H1 (cell line): Measurements from ENCODE around the gene UNC93A. TPM values are rescaled to one million over a fixed set of nuclear protein-coding genes. Genes with fewer than 3 reads are reported as not detected.

ENCODE experiments used
- CTCF ChIA-PET: fragments of 300-600 bp; sonication (Branson Sonifier 250); formaldehyde crosslinking; loops from one replicate; lab custom pipeline; 2021; ENCODE audit not compliant: partially characterized antibody; lab: Charles Lee
- POLR2A ChIA-PET: fragments of 300-600 bp; sonication (Branson Sonifier 250); formaldehyde crosslinking; loops from one replicate; lab custom pipeline; 2021; ENCODE audit warnings: inconsistent platforms; ENCODE audit not compliant: partially characterized antibody; lab: Charles Lee
- DNase-seq, 2 experiments: peaks; one replicate each; pipeline versions ENCODE4 v3.0.0 to v3.0.0-alpha.2; 2010 to 2022; ENCODE audit warnings: low spot score in 2 of 2, low read depth in 1 of 2, mixed read lengths in 1 of 2
- FAIRE-seq: peaks from 2 replicates; lab custom pipeline; 2011; peaks lifted over from hg19 to GRCh38; lab: Jason Lieb, UNC
- H2AFZ ChIP-seq: 2 replicates; pipeline ENCODE4 v1.8.1; 2012; ENCODE audit warnings: low read length, inconsistent platforms
- H2AK5ac ChIP-seq: 2 replicates; pipeline ENCODE4 v1.6.1; 2013; ENCODE audit warnings: low read depth, low read length
- H2BK120ac ChIP-seq: replicated peaks from 2 replicates; pipeline ENCODE3; 2013; ENCODE audit warnings: low read depth, low read length, inconsistent platforms
- H2BK12ac ChIP-seq: 2 replicates; pipeline ENCODE4 v1.6.1; 2013; ENCODE audit warnings: low read depth, low read length
- H2BK15ac ChIP-seq: 2 replicates; pipeline ENCODE4 v1.6.1; 2013; ENCODE audit warnings: low read length
- H2BK20ac ChIP-seq: 2 replicates; pipeline ENCODE4 v1.6.1; 2013; ENCODE audit warnings: low read length
- H2BK5ac ChIP-seq: 2 replicates; pipeline ENCODE4 v1.6.1; 2013; ENCODE audit warnings: low read depth, low read length
- H3K14ac ChIP-seq: 2 replicates; pipeline ENCODE4 v1.6.1; 2013; ENCODE audit warnings: inconsistent platforms; ENCODE audit not compliant: insufficient read length
- H3K18ac ChIP-seq: 2 replicates; pipeline ENCODE4 v1.6.1; 2013; ENCODE audit warnings: low read length; ENCODE audit errors: extremely low read depth
- H3K23ac ChIP-seq: 2 replicates; pipeline ENCODE4 v1.6.1; 2013; ENCODE audit warnings: inconsistent platforms; ENCODE audit not compliant: insufficient read length
- H3K23me2 ChIP-seq: 2 replicates; pipeline ENCODE4 v1.6.1; 2013; ENCODE audit warnings: low read depth, low read length
- H3K27ac ChIP-seq: 2 replicates; pipeline ENCODE4 v1.6.1; 2011; ENCODE audit warnings: low read depth, low read length, inconsistent platforms
- H3K27me3 ChIP-seq, 4 experiments: replicated peaks in 1 of 4; 1 replicate in 1 of 4; 2 replicates in 3 of 4; pipeline versions ENCODE4 v1.6.1 to v1.8.1; 2011 to 2013; ENCODE audit warnings: low read length in 3 of 4, mild to moderate bottlenecking in 3 of 4, inconsistent platforms in 2 of 4, mixed read lengths in 2 of 4, moderate library complexity in 1 of 4; ENCODE audit not compliant: control insufficient read depth in 3 of 4, insufficient read depth in 3 of 4; ENCODE audit errors: extremely low read depth in 1 of 4
- H3K36me3 ChIP-seq, 4 experiments: 2 replicates each; pipeline versions ENCODE4 v1.6.1 to v1.8.1; 2011 to 2013; ENCODE audit warnings: mild to moderate bottlenecking in 4 of 4, low read length in 3 of 4, moderate library complexity in 2 of 4, control low read depth in 1 of 4, inconsistent platforms in 1 of 4; ENCODE audit not compliant: insufficient read depth in 4 of 4, control insufficient read depth in 2 of 4
- H3K4ac ChIP-seq: replicated peaks from 2 replicates; pipeline ENCODE3; 2013; ENCODE audit warnings: low read length, low read depth, mixed read lengths, inconsistent platforms; ENCODE audit not compliant: insufficient read length
- H3K4me1 ChIP-seq, 4 experiments: replicated peaks in 1 of 4; 1 replicate in 1 of 4; 2 replicates in 3 of 4; pipeline versions ENCODE4 v1.6.1 to v1.8.1; 2011 to 2013; ENCODE audit warnings: low read length in 3 of 4, inconsistent platforms in 2 of 4, mixed read lengths in 1 of 4; ENCODE audit not compliant: insufficient read depth in 4 of 4, control insufficient read depth in 3 of 4
- H3K4me2 ChIP-seq, 2 experiments: 2 replicates each; pipeline versions ENCODE4 v1.6.1 to v1.8.1; 2011 to 2013; ENCODE audit warnings: low read depth in 2 of 2, low read length in 2 of 2, control low read depth in 1 of 2, inconsistent platforms in 1 of 2, mild to moderate bottlenecking in 1 of 2; ENCODE audit not compliant: insufficient read depth in 1 of 2
- H3K4me3 ChIP-seq, 4 experiments: fragments of 200-600, 300-600 bp in 1 of 4; sonication (generic), shearing (Covaris generic), sonication (Bioruptor Twin) in 1 of 4; 2 replicates each; pipeline versions ENCODE4 v1.5.1 to v1.8.1; 2011 to 2016; ENCODE audit warnings: low read length in 4 of 4, low read depth in 3 of 4, control low read depth in 2 of 4, inconsistent platforms in 2 of 4, mild to moderate bottlenecking in 2 of 4, mixed read lengths in 1 of 4, moderate library complexity in 1 of 4; ENCODE audit not compliant: insufficient read depth in 2 of 4; ENCODE audit errors: extremely low read depth in 1 of 4
- H3K56ac ChIP-seq: replicated peaks from 2 replicates; pipeline ENCODE3; 2013; ENCODE audit warnings: low read depth, mild to moderate bottlenecking, mixed read lengths, low read length, inconsistent platforms; ENCODE audit not compliant: insufficient read length
- H3K79me1 ChIP-seq: 2 replicates; pipeline ENCODE4 v1.6.1; 2013; ENCODE audit warnings: low read depth, low read length, control low read depth
- H3K79me2 ChIP-seq, 2 experiments: 2 replicates each; pipeline versions ENCODE4 v1.6.1 to v1.8.1; 2012 to 2013; ENCODE audit warnings: low read length in 2 of 2, mild to moderate bottlenecking in 2 of 2, inconsistent platforms in 1 of 2; ENCODE audit not compliant: insufficient read depth in 2 of 2, control insufficient read depth in 1 of 2
- H3K9ac ChIP-seq, 4 experiments: replicated peaks in 1 of 4; 1 replicate in 1 of 4; 2 replicates in 3 of 4; pipeline versions ENCODE4 v1.6.1 to v1.8.1; 2011 to 2013; ENCODE audit warnings: low read depth in 3 of 4, low read length in 3 of 4, control low read depth in 2 of 4, mild to moderate bottlenecking in 2 of 4, moderate library complexity in 2 of 4, inconsistent platforms in 1 of 4; ENCODE audit errors: extremely low read depth in 1 of 4
- H3K9me3 ChIP-seq, 2 experiments: 2 replicates each; pipeline versions ENCODE4 v1.6.1 to v1.8.1; 2012 to 2013; ENCODE audit warnings: mild to moderate bottlenecking in 2 of 2, moderate library complexity in 2 of 2, control low read depth in 1 of 2, inconsistent platforms in 1 of 2, low read depth in 1 of 2, low read length in 1 of 2, mixed read lengths in 1 of 2; ENCODE audit not compliant: insufficient read depth in 2 of 2
- H4K20me1 ChIP-seq, 2 experiments: replicated peaks in 1 of 2; 2 replicates each; pipeline versions ENCODE3 to v1.8.1; 2011 to 2013; ENCODE audit warnings: inconsistent platforms in 2 of 2, low read length in 2 of 2, mild to moderate bottlenecking in 1 of 2; ENCODE audit not compliant: insufficient read depth in 2 of 2, control insufficient read depth in 1 of 2
- H4K5ac ChIP-seq: 2 replicates; pipeline ENCODE4 v1.6.1; 2013; ENCODE audit warnings: low read length, low read depth, mixed read lengths, inconsistent platforms; ENCODE audit not compliant: insufficient read length
- H4K8ac ChIP-seq: 2 replicates; pipeline ENCODE4 v1.8.0; 2013; ENCODE audit warnings: mild to moderate bottlenecking, moderate library complexity, low read length, inconsistent platforms; ENCODE audit not compliant: insufficient read depth; ENCODE audit errors: extremely low read depth
- H4K91ac ChIP-seq: replicated peaks from 2 replicates; pipeline ENCODE3; 2013; ENCODE audit warnings: low read length, mixed read lengths, inconsistent platforms; ENCODE audit not compliant: insufficient read length
- CBX5 ChIP-seq: fragments of 300-800, 300-1000 bp; sonication (generic); IDR thresholded peaks from 2 replicates; pipeline ENCODE4 v1.7.1; 2016; ENCODE audit warnings: antibody characterized with exemption, low read length, low read depth
- MAFK ChIP-seq: IDR thresholded peaks from 2 replicates; pipeline ENCODE4 v1.6.1; 2012; ENCODE audit warnings: low read depth, mild to moderate bottlenecking, improper control_type of control experiment, low read length
- SRF ChIP-seq: IDR thresholded peaks from 2 replicates; pipeline ENCODE4 v1.6.1; 2011; ENCODE audit warnings: mild to moderate bottlenecking, low read depth, low read length, moderate library complexity
- WGBS, 2 experiments: shearing (Covaris generic) in 1 of 2; methylation state at CpG; one replicate each; pipeline versions ENCODE4 v1.1.6 to v1.1.7; 2013 to 2015; ENCODE audit warnings: low lambda C conversion rate in 2 of 2, mixed read lengths in 2 of 2, inconsistent platforms in 1 of 2, low coverage in 1 of 2, missing lambda C conversion rate in 1 of 2; ENCODE audit not compliant: insufficient replicate concordance in 2 of 2, insufficient coverage in 1 of 2, insufficient read length in 1 of 2; ENCODE audit errors: extremely low coverage in 1 of 2, missing lambda C conversion rate in 1 of 2; 5-methylcytosine and 5-hydroxymethylcytosine counted together
- polyA plus RNA-seq, 7 experiments: library from polyadenylated mRNA; depleted of rRNA in 3 of 7; stranded (reverse) in 5 of 7; unstranded in 2 of 7; fragments of >200 nt in 5 of 7; fragments of 200-250 nt in 2 of 7; gene quantifications; 1 replicate in 5 of 7; 2 replicates in 1 of 7; 4 replicates in 1 of 7; pipeline versions ENCODE4 v1.2.1 to v1.2.3, GENCODE V29; 2011 to 2013; ENCODE audit warnings: missing spikeins in 2 of 7, mixed read lengths in 2 of 7
- total RNA-seq: library from RNA; stranded (reverse); fragmentation: NEBNext Ultra II Directional; extraction: Animal tissue kit (Norgen Biotek cat#: 25700); gene quantifications from 2 replicates; pipeline ENCODE4 v1.2.1, GENCODE V29; 2021
- TF ChIP-seq, protein P1 (sequence below): IDR thresholded peaks from 2 replicates; pipeline ENCODE4 v1.6.1; 2012; ENCODE audit warnings: inconsistent platforms
- TF ChIP-seq, protein P2 (sequence below), 3 experiments: IDR thresholded peaks; 1 replicate in 2 of 3; 2 replicates in 1 of 3; pipeline versions ENCODE4 v1.5.1 to v1.6.1; 2011; ENCODE audit warnings: low read length in 3 of 3, mild to moderate bottlenecking in 3 of 3, inconsistent platforms in 2 of 3, low read depth in 1 of 3, moderate library complexity in 1 of 3; ENCODE audit not compliant: insufficient read depth in 1 of 3; ENCODE audit errors: control extremely low read depth in 1 of 3

UNC93A gene
- total and polyA plus RNA-seq, 2 of the 8 experiments (the other 6 are each of a cell fraction or from before 2014, with no cell fraction given): 0.39 TPM; not detected in 1

DNA sequence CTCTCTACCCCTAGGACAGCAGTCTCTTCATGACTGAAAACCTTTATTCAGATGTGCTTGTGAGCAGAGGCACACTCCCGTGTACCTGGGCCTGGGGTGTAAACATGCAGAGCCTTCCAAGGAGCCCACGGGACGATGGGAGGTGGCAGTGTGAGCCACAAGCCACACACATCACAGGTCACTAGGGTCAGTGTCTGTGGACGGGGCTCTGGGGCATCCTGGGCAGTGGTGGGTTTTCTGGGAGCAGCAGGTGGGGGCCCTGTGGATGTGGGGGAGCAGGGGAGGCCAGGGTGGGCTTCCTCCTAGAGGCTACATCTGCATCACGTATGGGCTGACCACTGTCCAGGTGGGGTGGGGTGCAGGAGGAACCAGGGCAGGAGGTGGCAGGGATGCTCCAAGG, 17.1 kb downstream of the UNC93A start:
- H3K27ac ChIP-seq: no peak overlapping the region
- H3K56ac ChIP-seq: no peak overlapping the region
- no peak overlapping the region for H2BK5ac ChIP-seq
- no peak overlapping the region for H2BK120ac ChIP-seq
- H3K23me2 ChIP-seq: 0 out of 2 replicates have a peak, but pooled peaks cover 1% of the 10 kb centered on the region
- H3K79me2 ChIP-seq: no peaks in the 10 kb centered on the region
- 90% methylated on average over 5 of the region's 5 CpGs; no CpG with 5 or more reads in 1 of the 2 experiments for WGBS, 2 experiments
- H3K4me2 ChIP-seq: no peak overlapping the region
- DNase-seq: no peak
- H3K36me3 ChIP-seq: no peaks in the 10 kb centered on the region
- H2BK12ac ChIP-seq: no peak overlapping the region
- no peak overlapping the region for H2AK5ac ChIP-seq
- no peak overlapping the region for H3K18ac ChIP-seq
- H3K79me1 ChIP-seq: no peaks in the 10 kb centered on the region
- H4K91ac ChIP-seq: no peak overlapping the region
- no peak overlapping the region for H3K4ac ChIP-seq
- H3K9me3 ChIP-seq: peaks cover 3% of the 10 kb centered on the region in 2 experiments; a peak in 2 of 4 replicates
- H3K14ac ChIP-seq: no peak overlapping the region
- no peak overlapping the region for H2BK20ac ChIP-seq
- CTCF ChIA-PET: interaction anchor here (1.1 kb wide), 1 partner anchor 52 kb away, joined by 4 read pairs; no protein-coding TSS in a partner anchor
- no peak overlapping the region; the same call in 1 of the 2 replicates for H4K8ac ChIP-seq
- peaks cover 0 to 2% (median 0%) of the 10 kb centered on the region in 4 experiments; a peak in 2 of 7 replicates for H3K27me3 ChIP-seq
- no peak overlapping the region for H3K4me3 ChIP-seq
- POLR2A ChIA-PET: no interaction called here
- H2AFZ ChIP-seq: no peak overlapping the region
- no peak overlapping the region; the same call in 1 of the 2 replicates for H2BK15ac ChIP-seq
- H3K9ac ChIP-seq: no peak overlapping the region
- FAIRE-seq: no peak
- H3K23ac ChIP-seq: no peak overlapping the region
- no peak overlapping the region for H4K5ac ChIP-seq
- peaks cover 0 to 21% (median 4%) of the 10 kb centered on the region in 4 experiments; a peak in 6 of 7 replicates for H3K4me1 ChIP-seq
- H4K20me1 ChIP-seq: no peaks in the 10 kb centered on the region
- TF ChIP-seq CBX5 (no peak), MAFK (no peak), SRF (no peak)
- TF ChIP-seq, protein P1, sequence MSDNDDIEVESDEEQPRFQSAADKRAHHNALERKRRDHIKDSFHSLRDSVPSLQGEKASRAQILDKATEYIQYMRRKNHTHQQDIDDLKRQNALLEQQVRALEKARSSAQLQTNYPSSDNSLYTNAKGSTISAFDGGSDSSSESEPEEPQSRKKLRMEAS: no peak
- TF ChIP-seq, protein P2, sequence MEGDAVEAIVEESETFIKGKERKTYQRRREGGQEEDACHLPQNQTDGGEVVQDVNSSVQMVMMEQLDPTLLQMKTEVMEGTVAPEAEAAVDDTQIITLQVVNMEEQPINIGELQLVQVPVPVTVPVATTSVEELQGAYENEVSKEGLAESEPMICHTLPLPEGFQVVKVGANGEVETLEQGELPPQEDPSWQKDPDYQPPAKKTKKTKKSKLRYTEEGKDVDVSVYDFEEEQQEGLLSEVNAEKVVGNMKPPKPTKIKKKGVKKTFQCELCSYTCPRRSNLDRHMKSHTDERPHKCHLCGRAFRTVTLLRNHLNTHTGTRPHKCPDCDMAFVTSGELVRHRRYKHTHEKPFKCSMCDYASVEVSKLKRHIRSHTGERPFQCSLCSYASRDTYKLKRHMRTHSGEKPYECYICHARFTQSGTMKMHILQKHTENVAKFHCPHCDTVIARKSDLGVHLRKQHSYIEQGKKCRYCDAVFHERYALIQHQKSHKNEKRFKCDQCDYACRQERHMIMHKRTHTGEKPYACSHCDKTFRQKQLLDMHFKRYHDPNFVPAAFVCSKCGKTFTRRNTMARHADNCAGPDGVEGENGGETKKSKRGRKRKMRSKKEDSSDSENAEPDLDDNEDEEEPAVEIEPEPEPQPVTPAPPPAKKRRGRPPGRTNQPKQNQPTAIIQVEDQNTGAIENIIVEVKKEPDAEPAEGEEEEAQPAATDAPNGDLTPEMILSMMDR (IDR thresholded peaks at IDR 0.05; ENCODE audit: control extremely low read depth in 1 of 3, insufficient read depth in 1 of 3, low read depth in 1 of 3, low read length in 3 of 3): no peak
